CD14-positive monocyte (primary cell): ENCODE data around the gene GMEB1. TPM values are rescaled to one million over a fixed set of nuclear protein-coding genes. Genes with fewer than 3 reads are reported as not detected.
A peak's percentile ranks its signal among the peaks of the same experiment; 100 is the strongest.

ENCODE experiments used
- DNase-seq, 3 donors: peaks; one replicate each; pipeline ENCODE4 v3.0.0-alpha.2; 2011 to 2022
- H2AFZ ChIP-seq: 2 replicates; pipeline ENCODE4 v1.6.0; 2012; ENCODE audit warnings: mild to moderate bottlenecking, low read depth, low read length, inconsistent platforms; ENCODE audit not compliant: insufficient read depth, poor library complexity, severe bottlenecking
- H3K27ac ChIP-seq, 2 donors: 1 replicate in 1 of 2; 2 replicates in 1 of 2; pipeline ENCODE4 v1.5.1; 2012 to 2013; ENCODE audit warnings: low read length in 2 of 2, control low read depth in 1 of 2, inconsistent platforms in 1 of 2, low read depth in 1 of 2, mild to moderate bottlenecking in 1 of 2
- H3K27me3 ChIP-seq, 2 donors: one replicate each; pipeline versions ENCODE4 v1.6.0 to v1.6.1; 2011 to 2013; ENCODE audit warnings: low read length in 2 of 2; ENCODE audit not compliant: control insufficient read depth in 2 of 2, insufficient read depth in 2 of 2
- H3K36me3 ChIP-seq, 2 donors: replicated peaks in 1 of 2; 1 replicate in 1 of 2; 2 replicates in 1 of 2; pipeline versions ENCODE4 v1.5.1 to v1.6.1; 2012 to 2013; ENCODE audit warnings: low read length in 2 of 2, control low read depth in 1 of 2, inconsistent platforms in 1 of 2, mild to moderate bottlenecking in 1 of 2; ENCODE audit not compliant: insufficient read depth in 2 of 2, control insufficient read depth in 1 of 2
- H3K4me1 ChIP-seq, 2 donors: 1 replicate in 1 of 2; 2 replicates in 1 of 2; pipeline versions ENCODE4 v1.5.1 to v1.6.1; 2012 to 2013; ENCODE audit warnings: low read length in 2 of 2, control low read depth in 1 of 2, inconsistent platforms in 1 of 2, mild to moderate bottlenecking in 1 of 2, moderate library complexity in 1 of 2; ENCODE audit not compliant: insufficient read depth in 2 of 2, control insufficient read depth in 1 of 2
- H3K4me2 ChIP-seq: replicated peaks from 2 replicates; pipeline ENCODE3; 2012; ENCODE audit warnings: low read length, moderate library complexity, mild to moderate bottlenecking; ENCODE audit not compliant: poor library complexity, severe bottlenecking; ENCODE audit errors: extremely low read depth
- H3K4me3 ChIP-seq, 3 experiments: fragments of 200-600 bp in 1 of 3; sonication (generic) in 1 of 3; replicated peaks in 1 of 3; 1 replicate in 2 of 3; 2 replicates in 1 of 3; pipeline ENCODE4 v1.5.1; 2011 to 2013; ENCODE audit warnings: low read length in 3 of 3, mild to moderate bottlenecking in 3 of 3, control low read depth in 2 of 3, low read depth in 2 of 3, inconsistent platforms in 1 of 3, moderate library complexity in 1 of 3
- H3K79me2 ChIP-seq: 2 replicates; pipeline ENCODE4 v1.6.0; 2012; ENCODE audit warnings: mild to moderate bottlenecking, control low read depth, inconsistent platforms, low read length, moderate library complexity; ENCODE audit not compliant: insufficient read depth
- H3K9ac ChIP-seq: 2 replicates; pipeline ENCODE4 v1.6.0; 2017; ENCODE audit warnings: low read length, mild to moderate bottlenecking; ENCODE audit not compliant: insufficient read depth, poor library complexity, severe bottlenecking
- H3K9me3 ChIP-seq, 2 donors: replicated peaks in 1 of 2; 1 replicate in 1 of 2; 2 replicates in 1 of 2; pipeline versions ENCODE4 v1.5.1 to v1.6.1; 2012 to 2013; ENCODE audit warnings: low read length in 2 of 2, control low read depth in 1 of 2; ENCODE audit not compliant: control insufficient read depth in 1 of 2, insufficient read depth in 1 of 2
- H4K20me1 ChIP-seq: 2 replicates; pipeline ENCODE4 v1.6.0; 2012; ENCODE audit warnings: mild to moderate bottlenecking, low read length, control low read depth, moderate library complexity; ENCODE audit not compliant: insufficient read depth
- H3K27ac Mint-ChIP-seq, 7 donors: one replicate each; pipeline ENCODE4 v1.8.0; 2020; ENCODE audit warnings: mild to moderate bottlenecking in 7 of 7, mixed read lengths in 7 of 7, moderate library complexity in 6 of 7, inconsistent platforms in 2 of 7
- H3K27me3 Mint-ChIP-seq, 3 donors: one replicate each; pipeline ENCODE4 v1.8.0; 2021 to 2022; ENCODE audit warnings: low read depth in 3 of 3, mild to moderate bottlenecking in 3 of 3, mixed read lengths in 3 of 3, moderate library complexity in 3 of 3, inconsistent platforms in 1 of 3
- H3K36me3 Mint-ChIP-seq, 2 donors: one replicate each; pipeline ENCODE4 v1.8.0; 2020; ENCODE audit warnings: mixed read lengths in 2 of 2, inconsistent platforms in 1 of 2, mild to moderate bottlenecking in 1 of 2
- H3K4me1 Mint-ChIP-seq: one replicate; pipeline ENCODE4 v1.8.0; 2020; ENCODE audit warnings: mild to moderate bottlenecking, mixed read lengths
- H3K4me3 Mint-ChIP-seq, 2 donors: one replicate each; pipeline ENCODE4 v1.8.0; 2020; ENCODE audit warnings: mild to moderate bottlenecking in 2 of 2, mixed read lengths in 2 of 2, moderate library complexity in 1 of 2
- H3K9me3 Mint-ChIP-seq, 7 donors: one replicate each; pipeline ENCODE4 v1.8.0; 2020 to 2022; ENCODE audit warnings: mixed read lengths in 7 of 7, mild to moderate bottlenecking in 6 of 7, moderate library complexity in 6 of 7, inconsistent platforms in 2 of 7
- WGBS: methylation state at CpG from one replicate; pipeline ENCODE4 v1.1.5; 2013; ENCODE audit warnings: missing lambda C conversion rate; ENCODE audit not compliant: insufficient coverage; 5-methylcytosine and 5-hydroxymethylcytosine counted together
- intact Hi-C, 2 donors: fragments of 100-400 bp; cut with micrococcal nuclease; formaldehyde crosslinking; loops; one replicate each; pipeline versions ENCODE4 v1.15.0 to v1.15.1; 2023
- polyA plus RNA-seq, 3 donors: library from polyadenylated mRNA; depleted of rRNA in 1 of 3; unstranded in 2 of 3; stranded (reverse) in 1 of 3; fragments of 300-500 nt in 2 of 3; fragments of >200 nt in 1 of 3; fragmentation: Illumina TruSeq in 2 of 3; gene quantifications; 1 replicate in 2 of 3; 2 replicates in 1 of 3; pipeline ENCODE4 v1.2.3, GENCODE V29; 2012 to 2021
- TF ChIP-seq, protein P1 (sequence below): fragments of 200-600 bp; IDR thresholded peaks from one replicate; pipeline ENCODE4 v1.8.0; 2022; ENCODE audit warnings: antibody characterized with exemption, mild to moderate bottlenecking

The GMEB1 gene
- polyA plus RNA-seq, 3 donors = 8.1 to 16.0 (median 9.7) TPM

DNA sequence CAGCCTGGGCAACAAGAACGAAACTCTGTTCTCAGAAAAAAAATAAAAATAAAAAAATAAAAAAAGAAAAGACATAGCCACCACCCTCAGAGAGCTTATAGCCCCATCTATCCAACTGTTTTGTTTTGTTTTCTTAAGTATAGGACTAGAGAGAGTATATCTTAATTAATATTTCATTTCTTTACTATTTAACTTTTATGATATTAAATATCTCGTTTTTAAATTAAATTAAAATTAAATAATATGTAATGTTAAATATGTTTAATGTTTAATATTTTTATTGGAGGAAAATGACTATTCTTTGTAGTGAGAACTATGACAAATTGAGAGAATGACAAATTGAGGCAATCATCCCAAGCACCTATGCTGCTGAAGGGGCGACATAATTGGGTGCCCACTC, 35.0 kb downstream of the GMEB1 start:
- intact Hi-C loops = no loop called here
- Histone ChIP-seq H3K36me3 (peaks cover 74 to 92% of the 10 kb centered on the region in 2 donors), H3K27me3 (no peaks in the 10 kb centered on the region), H3K4me1 (no peaks in the 10 kb centered on the region), H3K9me3 (no peaks in the 10 kb centered on the region), H3K4me3 (no peak overlapping the region), H3K79me2 (no peaks in the 10 kb centered on the region), H4K20me1 (no peaks in the 10 kb centered on the region), H3K4me2 (no peak overlapping the region), H3K27ac (no peak overlapping the region), H3K9ac (no peak overlapping the region), H2AFZ (no peak overlapping the region)
- TF ChIP-seq, protein P1, sequence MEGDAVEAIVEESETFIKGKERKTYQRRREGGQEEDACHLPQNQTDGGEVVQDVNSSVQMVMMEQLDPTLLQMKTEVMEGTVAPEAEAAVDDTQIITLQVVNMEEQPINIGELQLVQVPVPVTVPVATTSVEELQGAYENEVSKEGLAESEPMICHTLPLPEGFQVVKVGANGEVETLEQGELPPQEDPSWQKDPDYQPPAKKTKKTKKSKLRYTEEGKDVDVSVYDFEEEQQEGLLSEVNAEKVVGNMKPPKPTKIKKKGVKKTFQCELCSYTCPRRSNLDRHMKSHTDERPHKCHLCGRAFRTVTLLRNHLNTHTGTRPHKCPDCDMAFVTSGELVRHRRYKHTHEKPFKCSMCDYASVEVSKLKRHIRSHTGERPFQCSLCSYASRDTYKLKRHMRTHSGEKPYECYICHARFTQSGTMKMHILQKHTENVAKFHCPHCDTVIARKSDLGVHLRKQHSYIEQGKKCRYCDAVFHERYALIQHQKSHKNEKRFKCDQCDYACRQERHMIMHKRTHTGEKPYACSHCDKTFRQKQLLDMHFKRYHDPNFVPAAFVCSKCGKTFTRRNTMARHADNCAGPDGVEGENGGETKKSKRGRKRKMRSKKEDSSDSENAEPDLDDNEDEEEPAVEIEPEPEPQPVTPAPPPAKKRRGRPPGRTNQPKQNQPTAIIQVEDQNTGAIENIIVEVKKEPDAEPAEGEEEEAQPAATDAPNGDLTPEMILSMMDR = no peak
- no peak overlapping the region for H3K27ac Mint-ChIP-seq
- H3K9me3 Mint-ChIP-seq = no peaks in the 10 kb centered on the region
- DNase-seq = no peak
- no peaks in the 10 kb centered on the region for H3K27me3 Mint-ChIP-seq
- H3K36me3 Mint-ChIP-seq = peaks cover 59 to 93% of the 10 kb centered on the region in 2 donors
- H3K4me1 Mint-ChIP-seq = no peaks in the 10 kb centered on the region
- WGBS = no CpG with 5 or more reads among the region's 3 CpGs
- H3K4me3 Mint-ChIP-seq = no peak overlapping the region

- H3K9me3 ChIP-seq = no peaks in the 10 kb centered on the region
- H3K4me3 ChIP-seq = no peak overlapping the region
- H3K9ac ChIP-seq = no peak overlapping the region
- WGBS = no CpG with 5 or more reads among the region's 2 CpGs
- H3K4me2 ChIP-seq = no peak overlapping the region
- H3K27me3 ChIP-seq = no peaks in the 10 kb centered on the region
- H3K9me3 Mint-ChIP-seq = peaks cover 0 to 7% (median 4%) of the 10 kb centered on the region in 7 donors
- H3K27ac ChIP-seq = no peak overlapping the region
- H3K4me1 ChIP-seq = peaks cover 8 to 10% of the 10 kb centered on the region in 2 donors
- H3K4me1 Mint-ChIP-seq = peaks cover 21% of the 10 kb centered on the region
- H3K79me2 ChIP-seq = no peaks in the 10 kb centered on the region
- TF ChIP-seq, protein P1 = no peak
- intact Hi-C loops = no loop called here
- H3K27me3 Mint-ChIP-seq = peaks cover 0 to 4% (median 0%) of the 10 kb centered on the region in 3 donors
- peaks cover 38 to 49% of the 10 kb centered on the region in 2 donors for H3K36me3 Mint-ChIP-seq
- no peaks in the 10 kb centered on the region for H4K20me1 ChIP-seq
- no peak for DNase-seq
- H3K27ac Mint-ChIP-seq = peak overlapping the region in 1 of 7 donors; percentile 50
- no peak overlapping the region for H2AFZ ChIP-seq
- no peak overlapping the region for H3K4me3 Mint-ChIP-seq
- peaks cover 20 to 44% of the 10 kb centered on the region in 2 donors for H3K36me3 ChIP-seq
Observed at GRCh38 chr1:28716336-28716735, 47.8 kb downstream of the GMEB1 start.
